ENCODE data around the gene SLC39A5. TPM values are rescaled to one million over a fixed set of nuclear protein-coding genes. Genes with fewer than 3 reads are reported as not detected.

Gene SLC39A5
- total RNA-seq, 1 donor from 2014 or later: 23.0 TPM

- Mint-ChIP-seq H3K27ac (no peak overlapping the region), H3K4me1 (ENCODE audit: unreplicated experiment) (no peaks in the 10 kb centered on the region), H3K4me3 (no peak overlapping the region), H3K27me3 (no peaks in the 10 kb centered on the region), H3K9me3 (no peaks in the 10 kb centered on the region), H3K36me3 (peaks cover 5% of the 10 kb centered on the region)
- TF ChIP-seq, protein P1, sequence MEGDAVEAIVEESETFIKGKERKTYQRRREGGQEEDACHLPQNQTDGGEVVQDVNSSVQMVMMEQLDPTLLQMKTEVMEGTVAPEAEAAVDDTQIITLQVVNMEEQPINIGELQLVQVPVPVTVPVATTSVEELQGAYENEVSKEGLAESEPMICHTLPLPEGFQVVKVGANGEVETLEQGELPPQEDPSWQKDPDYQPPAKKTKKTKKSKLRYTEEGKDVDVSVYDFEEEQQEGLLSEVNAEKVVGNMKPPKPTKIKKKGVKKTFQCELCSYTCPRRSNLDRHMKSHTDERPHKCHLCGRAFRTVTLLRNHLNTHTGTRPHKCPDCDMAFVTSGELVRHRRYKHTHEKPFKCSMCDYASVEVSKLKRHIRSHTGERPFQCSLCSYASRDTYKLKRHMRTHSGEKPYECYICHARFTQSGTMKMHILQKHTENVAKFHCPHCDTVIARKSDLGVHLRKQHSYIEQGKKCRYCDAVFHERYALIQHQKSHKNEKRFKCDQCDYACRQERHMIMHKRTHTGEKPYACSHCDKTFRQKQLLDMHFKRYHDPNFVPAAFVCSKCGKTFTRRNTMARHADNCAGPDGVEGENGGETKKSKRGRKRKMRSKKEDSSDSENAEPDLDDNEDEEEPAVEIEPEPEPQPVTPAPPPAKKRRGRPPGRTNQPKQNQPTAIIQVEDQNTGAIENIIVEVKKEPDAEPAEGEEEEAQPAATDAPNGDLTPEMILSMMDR (conservative IDR thresholded peaks at IDR 0.05): no peak
- DNase-seq (ENCODE audit: extremely low spot score, unreplicated experiment): no peak
Measured at GRCh38 chr12:56237552-56237951, 7.7 kb downstream of the SLC39A5 start.

DNA sequence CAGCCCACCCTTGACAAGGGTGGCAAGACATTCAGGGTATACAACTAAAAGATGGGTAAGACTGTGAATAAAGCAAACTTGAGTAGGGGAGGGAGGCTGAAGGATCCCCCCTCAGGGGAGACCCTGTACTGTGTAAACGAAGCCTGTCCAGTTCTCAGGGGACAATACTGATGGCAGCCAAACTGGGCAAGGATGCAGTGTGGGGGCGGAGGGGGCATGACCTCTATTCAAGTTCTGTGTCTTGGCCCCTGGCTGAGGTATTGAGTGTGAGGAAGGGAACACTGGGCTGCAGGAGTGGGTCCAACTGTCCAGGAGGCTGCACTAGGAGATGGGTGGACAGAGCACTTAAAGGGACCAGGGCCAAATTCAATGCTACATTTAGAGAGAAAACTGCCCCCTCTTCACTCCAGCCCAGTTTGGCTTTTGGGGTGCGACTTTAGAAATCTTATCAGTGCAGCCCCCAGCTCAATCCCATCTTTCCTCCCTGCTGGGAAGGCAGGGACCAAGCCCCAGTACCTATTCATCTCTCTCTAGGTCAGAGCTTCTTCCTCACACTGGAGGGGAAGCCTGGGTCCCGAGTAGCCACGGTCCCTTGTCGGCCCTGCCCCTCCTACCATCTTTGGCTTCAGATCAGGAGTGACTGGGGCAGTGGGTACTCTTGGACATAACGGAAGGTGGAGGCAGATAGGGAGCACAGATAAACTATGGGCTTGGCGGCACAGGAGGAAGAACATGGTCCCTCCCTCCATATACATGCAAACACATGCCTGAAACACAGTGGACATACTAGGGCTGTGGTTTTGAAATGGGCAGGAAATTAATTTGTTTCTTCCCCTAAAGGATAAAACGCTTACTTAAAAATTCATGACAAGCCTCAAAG, 11.8 kb downstream of the SLC39A5 start:
- Mint-ChIP-seq H3K4me3 (no peak overlapping the region), H3K27me3 (no peaks in the 10 kb centered on the region), H3K4me1 (ENCODE audit: unreplicated experiment) (no peaks in the 10 kb centered on the region), H3K36me3 (peaks cover 12% of the 10 kb centered on the region), H3K27ac (peak overlapping the region; percentile 20), H3K9me3 (no peaks in the 10 kb centered on the region)
- TF ChIP-seq, protein P1 (conservative IDR thresholded peaks at IDR 0.05): no peak
- no peak for DNase-seq (ENCODE audit: extremely low spot score, unreplicated experiment)

DNA sequence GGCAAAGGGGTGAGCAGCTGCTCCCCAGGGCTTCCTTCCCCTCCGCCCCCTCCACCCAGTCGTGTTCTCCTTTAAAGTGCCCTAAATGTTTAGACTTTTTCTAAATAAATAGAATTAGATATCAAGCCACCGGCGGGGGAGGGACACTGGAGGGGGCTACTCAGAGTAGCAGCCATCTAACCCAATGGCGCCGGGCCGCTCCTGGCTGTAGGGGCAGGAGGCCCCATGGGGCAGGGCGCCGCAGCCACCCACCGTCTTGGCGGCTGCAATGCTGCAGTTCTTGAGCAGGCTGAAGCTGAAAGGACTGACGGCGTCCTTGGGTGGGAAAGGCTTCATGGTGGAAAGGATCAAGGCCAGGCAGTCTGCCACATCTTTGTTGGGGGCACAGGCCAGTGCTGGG, 13.1 kb downstream of the SLC39A5 start:
- H3K4me3 Mint-ChIP-seq: no peak overlapping the region
- no peak overlapping the region for H3K27ac Mint-ChIP-seq
- TF ChIP-seq, protein P1 (conservative IDR thresholded peaks at IDR 0.05): no peak
- DNase-seq (ENCODE audit: extremely low spot score, unreplicated experiment): no peak
- H3K9me3 Mint-ChIP-seq: no peaks in the 10 kb centered on the region
- H3K36me3 Mint-ChIP-seq: peaks cover 12% of the 10 kb centered on the region
- no peaks in the 10 kb centered on the region for H3K27me3 Mint-ChIP-seq
- no peaks in the 10 kb centered on the region for H3K4me1 Mint-ChIP-seq (ENCODE audit: unreplicated experiment)

GRCh38 chr12:56243731-56244181, 13.9 kb downstream of the SLC39A5 start:
- DNase-seq (ENCODE audit: extremely low spot score, unreplicated experiment): no peak
- no peaks in the 10 kb centered on the region for H3K27me3 Mint-ChIP-seq
- peaks cover 12% of the 10 kb centered on the region for H3K36me3 Mint-ChIP-seq
- H3K27ac Mint-ChIP-seq: no peak overlapping the region
- no peaks in the 10 kb centered on the region for H3K4me1 Mint-ChIP-seq (ENCODE audit: unreplicated experiment)
- H3K4me3 Mint-ChIP-seq: no peak overlapping the region
- TF ChIP-seq, protein P1 (conservative IDR thresholded peaks at IDR 0.05): no peak
- no peaks in the 10 kb centered on the region for H3K9me3 Mint-ChIP-seq

- H3K27ac Mint-ChIP-seq: no peak overlapping the region
- DNase-seq (ENCODE audit: extremely low spot score, unreplicated experiment): no peak
Measured at GRCh38 chr12:56244494-56244893, 14.6 kb downstream of the SLC39A5 start.

More at GRCh38 chr12:56244494-56244893, 14.6 kb downstream of the SLC39A5 start:
- Mint-ChIP-seq H3K27me3 (no peaks in the 10 kb centered on the region), H3K4me1 (ENCODE audit: unreplicated experiment) (no peaks in the 10 kb centered on the region), H3K9me3 (no peaks in the 10 kb centered on the region), H3K4me3 (no peak overlapping the region), H3K36me3 (peaks cover 15% of the 10 kb centered on the region)
- TF ChIP-seq, protein P1 (conservative IDR thresholded peaks at IDR 0.05): no peak
